Kidney (tissue), 14 donors: Measurements from ENCODE around the gene KLF6. TPM values are rescaled to one million over a fixed set of nuclear protein-coding genes. Genes with fewer than 3 reads are reported as not detected.
A peak's percentile ranks its signal among the peaks of the same experiment; 100 is the strongest.

Source experiments
- DNase-seq, 5 donors: peaks; one replicate each; pipeline ENCODE4 v3.0.0-alpha.2; 2013 to 2020
- FAIRE-seq: peaks from 2 replicates; lab custom pipeline; 2012; peaks lifted over from hg19 to GRCh38; lab: Jason Lieb, UNC
- H3K27ac ChIP-seq, 2 donors: one replicate each; pipeline ENCODE4 v1.7.0; 2013; ENCODE audit warnings: low read depth in 2 of 2, low read length in 2 of 2, inconsistent platforms in 1 of 2
- H3K27me3 ChIP-seq: one replicate; pipeline ENCODE4 v1.7.1; 2013; ENCODE audit warnings: low read length, inconsistent platforms; ENCODE audit not compliant: control insufficient read depth, insufficient read depth
- H3K36me3 ChIP-seq, 3 donors: one replicate each; pipeline versions ENCODE4 v1.7.0 to v1.7.1; 2013; ENCODE audit warnings: low read length in 3 of 3, control low read depth in 1 of 3, inconsistent platforms in 1 of 3; ENCODE audit not compliant: insufficient read depth in 3 of 3, control insufficient read depth in 2 of 3
- H3K4me1 ChIP-seq, 3 donors: one replicate each; pipeline versions ENCODE4 v1.7.0 to v1.7.1; 2013; ENCODE audit warnings: low read length in 3 of 3, inconsistent platforms in 1 of 3, low read depth in 1 of 3; ENCODE audit not compliant: control insufficient read depth in 2 of 3, insufficient read depth in 2 of 3
- H3K4me3 ChIP-seq, 3 donors: one replicate each; pipeline versions ENCODE4 v1.7.0 to v1.8.1; 2013; ENCODE audit warnings: low read length in 3 of 3, control low read depth in 1 of 3, inconsistent platforms in 1 of 3
- H3K9ac ChIP-seq, 3 donors: one replicate each; pipeline versions ENCODE4 v1.7.0 to v1.7.1; 2013; ENCODE audit warnings: low read length in 3 of 3, control low read depth in 1 of 3, inconsistent platforms in 1 of 3
- H3K9me3 ChIP-seq, 3 donors: one replicate each; pipeline versions ENCODE4 v1.7.0 to v1.7.1; 2013; ENCODE audit warnings: low read length in 3 of 3, control low read depth in 1 of 3, inconsistent platforms in 1 of 3; ENCODE audit not compliant: control insufficient read depth in 2 of 3, insufficient read depth in 1 of 3
- CTCF ChIP-seq: IDR thresholded peaks from 3 replicates; pipeline ENCODE4 v1.5.1; 2012; ENCODE audit warnings: mild to moderate bottlenecking, moderate library complexity, borderline replicate concordance; ENCODE audit not compliant: insufficient read depth; ENCODE audit errors: extremely low read depth
- intact Hi-C: fragments of 100-400 bp; cut with DNase I; formaldehyde crosslinking; loops from one replicate; pipeline ENCODE4 v1.11.1; 2022
- polyA plus RNA-seq: library from polyadenylated mRNA; stranded (reverse); fragments of 350-450 nt; fragmentation: Illumina TruSeq; extraction: RNeasy Lipid Tissue Mini Kit (QIAGEN cat#74804); gene quantifications from one replicate; pipeline ENCODE4 v1.2.3, GENCODE V29; 2014; ENCODE audit warnings: low read depth, low replicate concordance; ENCODE audit not compliant: insufficient read depth
- total RNA-seq: library from RNA; stranded (reverse); fragmentation: NEBNext Ultra II Directional; extraction: Animal tissue kit (Norgen Biotek cat#: 25700); gene quantifications from one replicate; pipeline ENCODE4 v1.2.1, GENCODE V29; 2021
- donor health status: control.
- donor health status: control.
- donor health status: control.
- donor health status: control.
- donor health status: control.
- donor health status: DM: yes; HTN: yes; CAD: no.
- donor health status: Normal renal cell carcinoma (clear cell type).

Gene KLF6
- total and polyA plus RNA-seq, 2 donors from 2014 or later = 27.8 to 230 TPM

GRCh38 chr10:3772361-3773171, 12.4 kb downstream of the KLF6 start:
- intact Hi-C loops = no loop called here
- Histone ChIP-seq H3K27ac (no peak overlapping the region), H3K36me3 (peaks cover 0 to 22% (median 12%) of the 10 kb centered on the region in 3 donors), H3K9me3 (no peaks in the 10 kb centered on the region), H3K27me3 (no peaks in the 10 kb centered on the region), H3K9ac (no peak overlapping the region), H3K4me3 (no peak overlapping the region), H3K4me1 (peaks cover 0 to 3% (median 0%) of the 10 kb centered on the region in 3 donors)
- FAIRE-seq (no peak), DNase-seq (peak in 2 of 5 donors; percentile 17 to 19)
- TF ChIP-seq CTCF = no peak

- no peak overlapping the region for H3K9ac ChIP-seq
- no peaks in the 10 kb centered on the region for H3K9me3 ChIP-seq
- FAIRE-seq (no peak), DNase-seq (no peak)
- peaks cover 0 to 7% (median 1%) of the 10 kb centered on the region in 3 donors for H3K36me3 ChIP-seq
- TF ChIP-seq CTCF = no peak
- no peak overlapping the region for H3K4me3 ChIP-seq
- intact Hi-C loops = no loop called here
- no peak overlapping the region for H3K27ac ChIP-seq
- H3K4me1 ChIP-seq = peaks cover 0 to 2% (median 0%) of the 10 kb centered on the region in 3 donors
- no peaks in the 10 kb centered on the region for H3K27me3 ChIP-seq
These were observed 14.3 kb downstream of the KLF6 start for GRCh38 chr10:3770611-3771110.

- intact Hi-C loops = no loop called here
- Histone ChIP-seq H3K27ac (no peak overlapping the region), H3K36me3 (peaks cover 0 to 3% (median 0%) of the 10 kb centered on the region in 3 donors), H3K9me3 (no peaks in the 10 kb centered on the region), H3K27me3 (no peaks in the 10 kb centered on the region), H3K4me3 (no peak overlapping the region), H3K9ac (no peak overlapping the region), H3K4me1 (peaks cover 0 to 10% (median 5%) of the 10 kb centered on the region in 3 donors)
- no peak for TF ChIP-seq CTCF
- FAIRE-seq (no peak), DNase-seq (no peak)
These were observed 15.5 kb downstream of the KLF6 start for GRCh38 chr10:3769556-3769955.
